Fibroblast of lung (primary cell): ENCODE results near the gene RNF180. TPM values are rescaled to one million over a fixed set of nuclear protein-coding genes. Genes with fewer than 3 reads are reported as not detected.

Source experiments
- DNase-seq, 2 donors: peaks; one replicate each; pipeline versions ENCODE4 v3.0.0 to v3.0.0-alpha.2; 2010; ENCODE audit warnings: low read depth in 2 of 2
- H2AFZ ChIP-seq: 2 replicates; pipeline ENCODE4 v1.5.1; 2012; ENCODE audit warnings: low read length, control low read depth, inconsistent platforms
- H3K27ac ChIP-seq: 2 replicates; pipeline ENCODE4 v1.5.1; 2011; ENCODE audit warnings: low read length, control low read depth; ENCODE audit not compliant: insufficient read depth
- H3K27me3 ChIP-seq: 2 replicates; pipeline ENCODE4 v1.5.1; 2011; ENCODE audit warnings: mild to moderate bottlenecking, low read length; ENCODE audit not compliant: control insufficient read depth, insufficient read depth
- H3K36me3 ChIP-seq: 2 replicates; pipeline ENCODE4 v1.5.1; 2011; ENCODE audit warnings: low read length; ENCODE audit not compliant: control insufficient read depth, insufficient read depth
- H3K4me1 ChIP-seq: 2 replicates; pipeline ENCODE4 v1.5.1; 2011; ENCODE audit warnings: low read length; ENCODE audit not compliant: control insufficient read depth, insufficient read depth; ENCODE audit errors: extremely low read depth
- H3K4me2 ChIP-seq: 2 replicates; pipeline ENCODE4 v1.5.1; 2011; ENCODE audit warnings: low read length, control low read depth; ENCODE audit not compliant: insufficient read depth; ENCODE audit errors: extremely low read depth
- H3K4me3 ChIP-seq, 4 experiments: fragments of 200-600 bp in 1 of 4; sonication (generic) in 1 of 4; replicated peaks in 1 of 4; 2 replicates each; pipeline ENCODE4 v1.5.1; 2011 to 2016; ENCODE audit warnings: low read length in 4 of 4, low read depth in 3 of 4, mild to moderate bottlenecking in 3 of 4, control low read depth in 2 of 4, inconsistent platforms in 1 of 4, mixed read lengths in 1 of 4; ENCODE audit not compliant: insufficient read depth in 1 of 4; ENCODE audit errors: control extremely low read depth in 1 of 4
- H3K79me2 ChIP-seq: 2 replicates; pipeline ENCODE4 v1.5.1; 2012; ENCODE audit warnings: mild to moderate bottlenecking, low read length, inconsistent platforms; ENCODE audit not compliant: control insufficient read depth, insufficient read depth
- H3K9ac ChIP-seq: 2 replicates; pipeline ENCODE4 v1.5.1; 2011; ENCODE audit warnings: mild to moderate bottlenecking, low read length, control low read depth; ENCODE audit not compliant: insufficient read depth
- H3K9me3 ChIP-seq: 2 replicates; pipeline ENCODE4 v1.5.1; 2012; ENCODE audit warnings: low read depth, low read length; ENCODE audit not compliant: control insufficient read depth, insufficient read depth
- H4K20me1 ChIP-seq: 2 replicates; pipeline ENCODE4 v1.5.1; 2011; ENCODE audit warnings: low read length; ENCODE audit not compliant: control insufficient read depth, insufficient read depth; ENCODE audit errors: extremely low read depth
- CTCF ChIP-seq, 2 donors: IDR thresholded peaks in 1 of 2; conservative IDR thresholded peaks in 1 of 2; 1 replicate in 1 of 2; 2 replicates in 1 of 2; pipeline ENCODE4 v1.5.1; 2011 to 2012; ENCODE audit warnings: low read length in 2 of 2, control low read depth in 1 of 2, inconsistent platforms in 1 of 2, low read depth in 1 of 2, mild to moderate bottlenecking in 1 of 2
- EZH2 ChIP-seq: IDR thresholded peaks from 2 replicates; pipeline ENCODE4 v1.5.1; 2012; ENCODE audit warnings: low read length, control low read depth, mild to moderate bottlenecking; ENCODE audit errors: missing control alignments
- polyA minus RNA-seq: library from RNA; depleted of rRNA, polyadenylated mRNA; stranded (reverse); fragments of >200 nt; gene quantifications from 2 replicates; pipeline ENCODE4 v1.2.3, GENCODE V29; 2011; ENCODE audit warnings: low replicate concordance
- polyA plus RNA-seq, 2 donors: library from polyadenylated mRNA; depleted of rRNA in 1 of 2; stranded (reverse) in 1 of 2; unstranded in 1 of 2; fragments of >200 nt; gene quantifications; 2 replicates each; pipeline ENCODE4 v1.2.1, GENCODE V29; 2011 to 2012; ENCODE audit warnings: missing spikeins in 1 of 2
- total RNA-seq: library from RNA; depleted of rRNA; stranded (reverse); fragments of >200 nt; gene quantifications from 2 replicates; pipeline ENCODE4 v1.2.1, GENCODE V29; 2014

RNF180 gene
- total RNA-seq (2.6 and 2.8 TPM in 2 replicates), polyA plus RNA-seq (0.62 and 2.3 TPM in 2 replicates), polyA minus RNA-seq (0.86 TPM in 1 of 2 replicates, not detected in the other)
- 0.30 and 1.9 TPM in 2 replicates for polyA plus RNA-seq (2012)

DNA sequence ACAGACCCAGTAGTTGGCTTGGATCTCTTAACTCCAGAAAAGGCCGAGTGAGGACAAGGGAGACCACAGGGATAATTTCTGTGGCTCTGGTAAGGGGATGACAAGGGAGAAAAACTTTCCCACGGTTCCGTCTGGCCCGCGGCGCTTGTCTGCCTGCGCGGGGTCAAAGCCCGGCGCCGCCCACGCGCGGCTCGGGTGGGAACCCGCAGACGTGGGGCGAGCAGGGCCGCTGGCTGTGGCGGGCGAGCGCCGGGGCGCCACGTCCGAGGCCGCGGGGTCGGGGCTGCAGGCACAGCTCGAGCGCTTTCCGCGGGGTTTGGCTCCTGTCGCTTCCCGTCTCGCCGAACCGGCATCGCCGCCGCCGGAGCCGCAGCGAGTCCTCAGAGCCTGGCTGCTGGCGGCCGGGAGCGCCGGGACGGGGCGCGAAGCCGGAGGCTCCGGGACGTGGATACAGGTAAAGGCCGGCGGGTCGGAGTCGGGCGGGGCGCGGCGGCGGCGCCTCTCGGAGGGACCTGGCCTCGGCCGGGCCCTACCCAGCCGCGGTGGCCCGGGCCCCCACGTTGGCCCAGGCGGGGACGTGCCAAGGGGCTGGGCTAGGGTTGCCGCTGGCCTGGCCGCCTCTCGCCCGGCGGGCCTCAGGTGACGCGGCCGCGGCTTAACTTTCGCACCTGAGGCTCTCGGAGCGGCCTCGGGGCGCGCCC, at the start of gene RNF180:
RNF180 (plus strand) TSS at position 344 of the 701 bp plus-strand sequence. CDS start 34,965 bp downstream, outside the sequence.
- Histone ChIP-seq H3K36me3 (no peaks in the 10 kb centered on the region), H3K79me2 (no peaks in the 10 kb centered on the region), H2AFZ (peak within 1 kb of the TSS; percentile 87), H3K9me3 (no peaks in the 10 kb centered on the region), H3K27ac (no peak within 1 kb of the TSS), H3K4me1 (peaks cover 5% of the 10 kb centered on the region), H4K20me1 (no peaks in the 10 kb centered on the region), H3K9ac (peak within 1 kb of the TSS; percentile 61), H3K4me3 (peak within 1 kb of the TSS; percentile 62 to 80 (median 64)), H3K4me2 (peak within 1 kb of the TSS; percentile 94), H3K27me3 (no peaks in the 10 kb centered on the region)
- TF ChIP-seq EZH2 (no peak), CTCF (conservative IDR thresholded peaks at IDR 0.05 in 1 of 2, IDR thresholded peaks at IDR 0.05 in 1 of 2; ENCODE audit: low read depth in 1 of 2, low read length in 2 of 2) (no peak)
- peak; percentile 35 to 51 for DNase-seq

- Histone ChIP-seq H3K36me3 (no peaks in the 10 kb centered on the region), H3K4me1 (no peaks in the 10 kb centered on the region), H4K20me1 (no peaks in the 10 kb centered on the region), H3K9ac (no peak overlapping the region), H3K79me2 (no peaks in the 10 kb centered on the region), H3K27me3 (no peaks in the 10 kb centered on the region), H3K27ac (no peak overlapping the region), H3K9me3 (no peaks in the 10 kb centered on the region), H3K4me3 (no peak overlapping the region), H3K4me2 (no peak overlapping the region), H2AFZ (no peak overlapping the region)
- peak in 1 of 2 donors; percentile 13 for DNase-seq
- TF ChIP-seq EZH2 (no peak), CTCF (conservative IDR thresholded peaks at IDR 0.05 in 1 of 2, IDR thresholded peaks at IDR 0.05 in 1 of 2; ENCODE audit: low read depth in 1 of 2, low read length in 2 of 2) (no peak)
These were observed 40.1 kb upstream of the RNF180 start for GRCh38 chr5:64125521-64125920.

DNA sequence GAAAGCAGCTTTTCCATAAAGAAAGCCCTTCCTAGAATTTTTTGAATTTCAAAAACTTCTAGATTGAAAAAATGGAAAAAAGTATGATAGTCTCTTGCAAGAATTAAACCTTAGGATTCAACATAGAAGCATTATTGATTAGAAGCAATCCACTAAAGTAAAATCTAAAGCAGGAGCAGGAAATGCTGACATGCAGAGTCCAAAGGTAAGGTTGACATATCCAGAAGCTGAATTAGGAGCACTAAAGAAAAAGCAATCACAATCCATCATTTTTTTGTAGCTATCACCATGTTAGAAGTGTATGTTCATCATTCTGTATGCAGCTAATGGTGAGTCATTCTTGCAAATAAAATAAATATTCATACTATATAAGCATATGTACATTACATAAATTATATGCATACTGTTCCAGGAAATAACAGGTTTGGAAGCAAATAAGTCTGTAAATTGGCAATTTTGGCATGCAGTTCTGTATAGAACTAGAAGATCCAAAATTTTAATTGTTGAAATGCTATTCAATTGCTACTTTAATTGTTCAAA, 39.4 kb upstream of the RNF180 start:
- DNase-seq = no peak
- Histone ChIP-seq H3K9ac (no peak overlapping the region), H3K4me3 (no peak overlapping the region), H3K4me2 (no peak overlapping the region), H3K79me2 (no peaks in the 10 kb centered on the region), H4K20me1 (no peaks in the 10 kb centered on the region), H2AFZ (no peak overlapping the region), H3K9me3 (no peaks in the 10 kb centered on the region), H3K4me1 (no peaks in the 10 kb centered on the region), H3K36me3 (no peaks in the 10 kb centered on the region), H3K27me3 (no peaks in the 10 kb centered on the region), H3K27ac (no peak overlapping the region)
- no peak for TF ChIP-seq CTCF (conservative IDR thresholded peaks at IDR 0.05 in 1 of 2, IDR thresholded peaks at IDR 0.05 in 1 of 2; ENCODE audit: low read depth in 1 of 2, low read length in 2 of 2)
- TF ChIP-seq EZH2 = no peak
